ENCODE data around the gene TSHZ1.

Gene TSHZ1

DNA sequence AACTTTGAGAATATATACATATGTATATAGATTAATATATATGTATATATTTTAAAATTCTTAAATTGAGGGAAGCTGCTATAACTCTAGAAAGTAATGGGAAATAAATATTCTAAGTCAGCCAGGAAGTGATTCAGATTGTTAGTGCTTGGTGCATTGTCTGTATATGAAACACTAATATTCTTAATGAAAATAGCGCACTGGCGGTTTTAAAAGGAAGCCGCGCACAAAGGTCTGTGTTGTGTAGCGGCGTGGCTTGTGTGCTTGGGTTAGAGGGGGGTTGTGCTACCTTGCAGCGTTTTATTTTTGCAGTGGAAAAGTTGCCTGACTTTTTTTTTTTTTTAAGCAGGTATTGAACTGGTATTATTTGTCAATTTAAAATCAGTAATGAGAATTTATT lies 11.3 kb downstream of the TSHZ1 start:
- no peak for DNase-seq

DNA sequence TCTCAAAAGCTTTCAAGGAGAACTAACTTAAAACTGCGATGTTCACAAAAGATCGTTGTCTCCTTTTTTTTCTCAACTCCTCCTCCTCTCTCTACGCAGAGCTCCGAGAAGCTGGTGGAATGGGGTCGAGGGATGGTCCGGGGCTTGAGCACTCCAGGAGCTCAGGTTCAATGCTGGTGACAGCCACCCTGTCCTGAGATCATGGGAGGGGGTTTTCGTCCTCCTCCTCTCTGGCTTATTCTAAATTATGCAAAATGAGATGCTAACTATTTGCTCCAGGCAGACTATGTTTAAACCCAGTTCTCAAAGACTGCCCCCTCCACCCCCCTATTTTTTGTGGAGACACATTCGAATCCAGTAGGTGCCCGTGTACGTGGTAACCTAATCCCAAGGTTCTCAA lies 11.8 kb downstream of the TSHZ1 start:
- DNase-seq: no peak

DNA sequence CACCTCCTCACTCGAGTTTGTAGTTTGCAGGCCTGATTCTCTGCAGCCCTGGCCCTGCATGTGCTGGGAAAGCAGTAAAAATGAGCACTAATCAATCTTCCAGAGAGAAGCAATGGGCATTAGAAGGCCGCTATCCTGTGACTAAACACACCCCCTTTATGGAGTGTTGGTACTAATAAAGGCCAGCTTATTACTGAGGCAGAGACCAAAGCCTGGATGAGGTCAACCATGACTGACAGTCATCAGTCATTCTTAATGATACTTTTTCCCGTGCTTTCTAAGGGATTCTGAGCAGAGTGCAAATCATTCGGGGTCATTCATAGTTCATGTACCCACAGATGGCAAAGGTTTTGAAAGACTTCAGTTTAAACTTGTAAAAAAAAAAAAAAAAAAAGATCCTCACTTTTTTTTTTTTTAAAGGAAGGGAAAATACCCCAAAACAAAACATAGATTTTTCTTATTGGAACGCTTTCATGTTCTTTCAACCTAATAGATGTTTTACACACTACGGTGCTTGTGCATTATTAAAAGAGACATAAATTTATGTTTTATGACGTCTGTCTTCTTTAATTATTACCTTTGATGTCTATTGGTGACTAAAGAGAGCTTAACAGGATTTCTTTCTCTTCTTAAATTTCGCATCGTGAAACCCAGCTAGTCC lies 13.2 kb downstream of the TSHZ1 start:
- no peak for DNase-seq

DNA sequence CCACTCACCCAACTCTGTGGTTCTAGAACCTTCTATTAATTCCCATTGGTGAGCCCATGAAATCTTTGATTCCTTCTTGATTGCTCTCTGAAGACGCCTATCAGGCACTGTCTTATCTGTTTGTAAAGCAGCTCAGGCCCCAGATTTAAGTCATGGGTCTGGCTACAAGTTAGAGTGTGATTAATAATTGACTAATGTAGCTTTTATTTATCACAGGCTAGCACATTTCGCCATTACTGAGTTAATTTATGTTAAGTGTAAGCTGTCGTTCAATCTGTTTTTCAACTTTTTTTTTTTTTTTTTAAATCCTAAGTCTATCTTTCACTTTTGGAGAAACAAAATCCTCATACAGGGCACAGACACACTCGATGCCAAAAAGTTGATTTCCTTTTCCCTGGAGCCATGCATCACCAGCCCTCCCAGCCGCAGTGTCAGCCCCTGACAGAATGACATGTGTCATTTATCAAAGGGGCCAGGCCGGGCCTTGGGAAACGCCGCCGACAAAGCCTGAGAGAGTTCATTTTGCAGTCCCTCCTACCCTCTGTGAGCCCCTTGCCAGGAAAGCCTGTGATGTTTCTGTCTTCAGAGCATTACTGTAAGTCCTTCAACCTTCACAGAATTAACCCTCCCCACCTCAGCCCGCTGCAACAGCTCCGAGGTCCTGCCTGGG lies 15.8 kb downstream of the TSHZ1 start:
- DNase-seq: peak; percentile 20

DNA sequence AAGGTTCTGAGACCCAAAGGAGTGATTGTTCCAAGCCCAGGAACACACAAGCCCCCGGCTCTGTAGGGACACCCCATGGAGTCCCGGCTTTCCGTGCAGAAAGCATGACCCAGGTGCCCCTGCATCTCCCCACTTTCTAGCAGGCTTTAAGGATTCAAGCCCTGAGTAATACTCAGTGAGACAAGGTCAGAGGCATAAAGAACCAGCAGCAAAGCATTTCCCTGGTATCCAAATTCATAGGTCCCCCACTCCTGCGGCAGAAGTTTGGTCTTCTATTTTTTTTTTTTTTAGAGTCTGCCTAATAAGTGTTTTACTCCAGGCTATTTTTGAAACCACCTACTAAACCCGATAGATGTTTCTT lies 16.3 kb downstream of the TSHZ1 start:
- no peak for DNase-seq

DNA sequence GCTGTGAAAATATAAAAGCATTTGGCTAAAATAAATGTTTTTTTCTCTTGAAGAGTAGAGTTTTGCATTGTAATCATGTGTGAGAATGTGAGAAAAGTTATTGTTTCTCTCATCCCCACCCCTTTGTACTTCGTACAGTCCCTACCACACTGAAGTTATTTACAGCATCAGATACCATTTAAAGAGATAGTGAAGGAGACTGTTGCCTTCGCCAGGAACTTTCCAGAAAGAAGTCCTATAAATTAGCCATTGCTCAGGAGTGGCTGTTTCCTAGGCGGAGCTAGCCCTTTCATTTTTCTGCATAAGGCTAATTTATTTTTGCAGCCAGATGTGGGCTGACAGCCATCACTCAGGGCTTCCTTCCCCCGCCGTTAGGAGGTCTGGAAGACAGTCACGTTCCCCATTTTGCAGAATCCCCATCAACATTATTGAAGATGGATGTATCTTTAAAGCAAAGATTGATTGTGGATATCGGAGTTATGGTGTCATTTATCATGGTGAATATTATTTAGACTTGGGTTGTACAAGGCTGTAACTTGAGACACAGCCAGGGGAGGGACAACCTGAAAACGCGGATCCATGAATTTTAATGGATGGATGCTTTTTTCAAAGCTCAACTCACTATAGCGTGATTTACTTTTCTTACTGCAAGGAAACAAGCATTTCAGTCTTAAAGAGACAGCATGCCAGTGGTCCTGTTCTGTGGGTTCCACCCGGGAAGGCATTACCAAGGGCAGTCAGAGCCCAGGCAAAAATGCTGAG lies 17.1 kb downstream of the TSHZ1 start:
- DNase-seq: no peak

DNA sequence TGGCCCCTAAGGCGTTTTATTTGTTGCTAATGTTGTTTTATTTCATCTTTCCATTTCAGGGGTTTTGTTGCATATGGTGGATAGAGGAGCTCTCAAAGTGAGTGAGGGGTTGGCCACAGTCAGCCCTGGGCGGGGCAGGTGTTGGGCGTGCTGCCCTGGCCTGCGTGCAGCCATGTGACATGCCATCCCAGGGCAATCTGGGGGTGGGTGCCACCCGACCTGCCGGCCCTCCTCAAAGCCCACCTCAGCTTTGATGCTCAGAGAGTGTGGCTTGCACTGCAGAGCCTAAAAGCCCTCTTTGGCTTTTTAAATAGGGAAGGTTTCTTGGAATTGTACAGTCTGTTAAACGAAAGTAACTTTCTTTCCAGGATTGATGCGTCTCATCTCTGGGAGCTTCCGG lies 18.4 kb downstream of the TSHZ1 start:
- no peak for DNase-seq

DNA sequence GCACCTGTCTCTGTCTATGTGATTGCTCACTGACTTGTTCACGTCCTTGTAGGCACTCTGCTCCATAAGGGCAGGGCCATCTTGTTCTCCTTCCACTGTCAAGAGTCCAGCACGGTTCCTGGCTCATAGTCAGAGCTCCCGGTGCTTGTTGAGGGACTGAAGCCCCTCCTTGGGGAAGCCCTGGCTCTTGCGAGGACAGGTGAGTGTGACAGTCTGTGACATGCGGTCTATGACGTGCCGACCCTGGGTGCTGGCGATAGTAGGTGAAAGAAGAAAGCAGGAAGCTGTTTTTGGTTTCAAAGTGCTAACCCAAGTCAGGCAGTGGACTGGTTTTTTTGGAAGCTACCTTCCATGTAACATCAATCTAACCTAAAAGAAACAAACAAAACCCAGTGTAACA lies 18.8 kb downstream of the TSHZ1 start:
- DNase-seq: no peak

DNA sequence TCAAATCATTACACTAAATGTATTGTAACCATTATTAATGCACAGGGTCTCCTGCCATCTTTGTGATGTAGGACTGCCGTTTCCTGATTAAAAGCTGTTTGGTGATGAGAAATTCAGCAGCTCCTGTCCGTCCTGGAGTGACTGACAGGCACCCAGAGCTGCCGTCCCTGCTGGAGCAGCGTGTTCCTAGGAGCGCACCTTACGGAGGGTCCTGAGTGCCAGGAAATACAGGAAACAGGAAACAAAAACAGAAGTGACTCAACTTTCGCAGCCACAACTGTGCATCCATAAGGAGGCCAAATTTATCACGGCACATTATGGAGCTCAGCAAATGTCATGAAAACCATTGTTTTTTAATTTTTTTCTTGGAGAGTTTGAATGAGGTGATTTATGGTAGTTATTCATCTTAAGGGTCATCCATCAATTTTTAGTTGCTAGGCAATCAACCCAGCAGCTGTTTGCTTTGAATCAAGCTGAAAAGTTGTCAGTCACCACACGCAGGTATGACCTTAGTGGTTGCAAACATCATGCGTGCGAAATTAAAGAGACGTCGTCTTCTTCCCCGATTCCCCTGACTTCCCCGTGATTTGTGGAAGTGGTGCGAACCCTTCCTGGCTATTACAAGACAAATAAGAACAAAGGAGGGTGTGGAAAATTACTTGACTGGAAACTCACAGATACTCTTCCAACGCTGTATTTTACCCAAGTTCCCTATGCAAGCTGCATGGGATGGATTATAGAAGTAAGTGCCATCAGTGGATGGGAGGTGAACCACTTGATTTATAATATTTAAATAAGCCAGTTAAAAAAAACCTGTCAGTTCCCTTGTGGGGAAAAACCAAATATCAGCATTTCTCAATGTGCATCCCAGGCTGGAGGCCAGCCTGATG lies 19.8 kb downstream of the TSHZ1 start:
- DNase-seq: no peak

DNA sequence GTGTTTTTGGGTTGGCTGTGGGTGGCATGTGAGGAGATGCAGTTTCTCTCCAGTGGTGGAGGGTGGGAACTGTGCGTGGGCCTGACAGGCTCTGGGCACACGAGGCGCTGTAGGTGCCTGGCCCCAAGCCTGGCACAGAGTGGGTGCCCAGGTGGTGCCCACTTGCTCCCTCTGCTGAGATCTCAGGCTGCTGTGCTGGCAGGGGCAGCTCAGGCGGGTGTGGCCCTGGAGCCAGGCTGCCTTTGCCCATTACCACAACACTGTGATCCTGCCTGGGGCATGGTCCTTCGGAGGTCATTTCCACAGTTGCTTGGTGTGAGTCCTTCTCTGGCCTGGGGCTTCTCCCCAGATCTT lies 20.4 kb downstream of the TSHZ1 start:
- no peak for DNase-seq

DNA sequence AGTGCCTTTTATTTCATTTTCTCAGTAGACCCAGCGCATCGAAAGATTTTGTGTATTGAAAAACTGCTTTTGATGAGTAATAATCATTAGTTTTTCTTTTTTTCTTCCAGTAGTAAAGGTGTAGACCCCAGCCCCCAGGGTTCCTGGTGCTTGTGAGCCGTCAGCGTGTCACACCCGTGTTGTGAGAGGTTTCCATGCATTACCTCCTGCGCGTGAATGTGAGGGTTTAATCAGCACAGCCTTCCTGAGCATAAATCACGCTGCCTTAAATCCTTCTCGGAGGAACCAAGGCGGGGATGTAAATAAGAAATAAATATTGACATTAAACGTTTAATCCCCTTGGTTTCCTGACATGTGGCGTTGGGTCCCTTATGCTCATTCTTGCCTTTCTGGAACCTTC lies 24.3 kb downstream of the TSHZ1 start:
- DNase-seq: no peak

DNA sequence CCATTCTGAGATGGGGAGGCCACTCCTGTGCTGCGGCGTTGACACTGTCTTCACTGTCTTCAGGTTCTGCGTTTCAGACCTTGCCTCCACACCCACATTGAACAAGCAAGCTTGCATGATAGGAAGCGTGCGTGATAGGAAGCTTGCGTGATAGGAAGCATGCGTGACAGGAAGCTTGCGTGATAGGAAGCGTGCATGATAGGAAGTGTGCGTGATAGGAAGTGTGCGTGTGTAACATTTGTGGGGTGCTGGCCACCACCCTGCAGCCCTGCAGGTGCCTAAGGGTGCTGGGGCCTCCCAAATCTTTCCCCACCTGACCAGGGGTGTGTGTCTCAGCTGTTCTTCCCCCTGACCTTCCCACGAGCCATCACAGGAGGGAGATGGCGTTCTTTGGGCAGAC lies 25.3 kb downstream of the TSHZ1 start:
- DNase-seq: no peak

DNA sequence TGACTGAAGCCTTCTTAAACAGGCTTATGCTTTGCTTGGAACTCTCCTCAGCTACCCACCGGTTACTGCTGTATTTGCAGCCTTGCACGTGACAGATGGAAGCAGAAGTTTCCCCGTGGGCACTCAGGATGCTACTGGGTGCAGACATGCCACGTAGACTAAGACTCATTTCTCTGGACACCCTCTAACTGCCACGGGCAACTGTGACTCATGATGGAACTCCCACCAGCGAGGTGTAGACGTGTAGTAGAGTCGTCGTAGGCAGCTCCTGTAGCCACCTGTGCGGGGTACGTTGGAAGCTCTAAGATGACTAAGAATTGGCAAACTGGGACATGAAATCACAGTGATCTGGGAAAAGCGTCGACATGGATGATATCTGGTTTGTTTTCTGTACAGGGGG lies 27.5 kb downstream of the TSHZ1 start:
- no peak for DNase-seq

DNA sequence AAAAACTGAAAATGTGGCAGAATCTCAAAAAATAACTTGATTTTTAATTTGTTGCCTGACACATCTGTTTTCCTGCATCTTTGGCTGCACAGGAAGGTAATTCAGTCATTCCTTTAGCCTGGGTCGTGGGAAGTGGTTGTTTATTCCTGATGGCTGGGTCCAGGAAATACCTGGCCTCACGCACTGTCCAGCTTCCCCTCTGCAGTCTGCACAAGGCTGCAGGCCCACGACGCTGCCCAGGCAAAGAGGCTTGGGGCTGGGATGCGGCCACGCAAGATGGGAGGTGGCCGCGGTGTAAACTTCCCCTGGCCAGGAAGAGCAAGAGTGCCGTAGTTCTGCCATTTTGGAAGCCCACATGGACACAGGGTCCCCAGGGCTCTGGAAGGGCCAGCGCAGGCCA lies 28.2 kb downstream of the TSHZ1 start:
- DNase-seq: no peak

DNA sequence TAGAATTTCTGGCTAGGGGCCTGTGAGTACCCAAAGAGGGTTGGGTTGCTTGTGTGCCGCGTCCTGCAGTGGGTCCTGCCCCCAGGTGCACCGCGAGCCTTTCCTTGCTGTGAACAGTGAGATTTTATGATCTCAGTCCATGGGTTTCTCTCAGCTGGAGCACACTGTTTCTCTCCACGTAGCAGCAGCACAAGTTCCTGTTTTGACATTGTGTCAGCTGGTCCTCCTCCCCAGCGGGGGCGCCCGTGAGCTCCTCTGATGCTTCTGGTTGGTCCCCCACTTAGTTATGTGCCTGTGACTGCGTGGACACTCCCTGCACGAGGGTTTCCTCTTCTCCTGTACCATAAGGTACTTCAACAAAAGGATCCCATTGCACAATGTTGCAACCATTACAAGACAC lies 29.8 kb downstream of the TSHZ1 start:
- DNase-seq: no peak

DNA sequence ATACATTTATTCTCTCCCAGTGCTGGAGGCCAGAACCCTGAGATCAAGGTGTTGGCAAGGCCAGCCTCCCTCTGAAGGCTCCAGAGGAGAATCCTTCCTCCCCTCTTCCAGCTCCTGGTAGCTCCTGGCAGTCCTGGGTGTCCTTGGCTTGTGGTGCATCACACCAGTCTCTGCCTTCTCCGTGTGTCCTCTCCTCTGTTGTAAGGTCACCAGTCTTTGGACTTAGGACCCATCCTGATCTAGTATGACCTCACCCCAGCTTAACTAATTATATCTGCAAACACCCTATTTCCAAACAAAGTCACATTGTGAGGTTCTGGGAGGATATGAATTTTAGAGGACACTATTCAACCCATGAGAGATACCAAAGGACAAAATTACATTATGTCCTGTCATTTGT lies 31.1 kb downstream of the TSHZ1 start:
- DNase-seq: no peak

DNA sequence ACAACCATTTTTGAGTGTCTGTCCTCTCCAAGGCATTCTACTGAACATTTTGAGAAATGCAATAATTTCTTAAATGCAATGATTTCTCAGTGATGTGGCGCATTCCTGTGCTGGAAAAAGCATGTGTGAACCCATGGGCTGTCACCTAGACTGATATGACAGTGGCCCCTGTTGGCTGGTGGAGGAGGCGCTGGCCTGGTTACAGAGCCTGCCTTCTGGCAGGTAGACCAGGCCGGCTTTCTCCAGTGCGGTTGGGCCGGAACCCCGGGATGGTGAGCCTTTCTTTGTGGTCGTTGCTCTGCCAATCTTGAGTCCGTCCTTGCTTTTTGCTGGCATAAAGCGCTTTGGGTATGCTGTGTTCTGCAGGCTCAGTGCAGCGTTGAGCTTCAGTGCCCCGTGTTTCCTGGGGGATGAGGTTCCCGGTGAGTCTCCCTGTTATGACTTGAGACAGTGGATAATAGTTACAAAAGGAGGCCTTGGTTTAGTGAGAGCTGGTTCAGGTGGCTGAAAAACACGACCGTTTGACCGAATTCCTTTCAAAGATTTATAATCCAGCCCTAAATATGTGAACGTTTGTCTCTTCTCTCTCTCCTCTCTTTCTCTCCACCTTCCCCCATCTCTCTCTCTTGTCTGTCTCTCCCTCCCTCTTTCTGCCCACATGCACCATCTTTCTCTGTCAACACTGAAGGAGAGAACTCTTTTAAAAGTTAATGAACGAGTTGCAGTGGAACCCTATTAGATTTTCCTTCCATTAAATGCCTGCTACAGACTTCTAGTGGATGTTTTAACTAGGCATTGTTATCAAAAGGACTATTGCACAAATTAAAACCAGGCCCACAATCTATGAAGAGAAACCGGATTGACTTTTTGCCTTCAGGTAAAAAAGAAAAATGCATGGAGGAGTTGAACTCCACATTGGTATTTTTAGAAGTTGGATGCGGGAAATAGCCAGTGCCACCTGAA lies 34.0 kb downstream of the TSHZ1 start:
- DNase-seq: no peak

DNA sequence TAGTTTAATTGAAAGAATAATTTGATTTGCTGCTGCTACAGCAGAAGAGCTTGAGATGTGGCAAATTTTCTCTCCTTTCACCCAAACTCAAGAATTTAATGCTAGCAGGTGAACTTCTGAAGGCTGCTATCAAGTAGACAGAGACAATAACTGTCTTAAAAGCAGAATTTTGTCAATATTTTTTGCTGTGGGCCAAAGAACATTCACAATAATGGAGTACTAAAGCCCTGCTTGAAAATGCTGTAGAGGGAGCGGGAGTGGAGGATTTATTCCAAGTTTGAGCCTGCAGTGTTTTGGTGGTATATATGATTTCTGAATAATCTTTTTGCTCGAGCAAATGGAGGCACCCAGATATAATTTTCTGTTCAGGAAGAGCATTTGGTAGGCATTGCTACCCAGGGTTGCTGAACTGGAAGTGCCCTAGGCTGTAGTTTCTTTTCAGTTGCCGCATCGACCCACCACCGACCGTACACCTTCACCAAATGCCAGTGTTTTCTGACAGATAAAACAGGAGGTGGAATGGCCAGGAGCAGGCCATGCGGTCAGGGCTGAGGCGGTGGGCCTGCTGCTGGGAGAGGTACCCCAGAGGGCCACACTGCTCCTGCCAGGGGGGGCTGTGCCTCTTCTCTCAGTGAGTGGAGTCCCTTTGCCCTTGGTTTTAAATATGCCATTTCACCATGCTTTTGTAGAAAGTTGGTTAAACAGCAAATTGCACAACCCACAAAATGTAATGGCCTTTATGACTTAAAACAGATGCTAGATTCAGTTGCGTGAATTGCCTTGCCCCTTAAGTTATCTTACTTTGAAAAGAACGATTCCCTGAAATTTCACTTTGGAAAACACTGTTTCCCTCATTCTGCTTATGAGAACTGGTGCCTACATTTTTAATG lies 36.4 kb downstream of the TSHZ1 start:
- no peak for DNase-seq

DNA sequence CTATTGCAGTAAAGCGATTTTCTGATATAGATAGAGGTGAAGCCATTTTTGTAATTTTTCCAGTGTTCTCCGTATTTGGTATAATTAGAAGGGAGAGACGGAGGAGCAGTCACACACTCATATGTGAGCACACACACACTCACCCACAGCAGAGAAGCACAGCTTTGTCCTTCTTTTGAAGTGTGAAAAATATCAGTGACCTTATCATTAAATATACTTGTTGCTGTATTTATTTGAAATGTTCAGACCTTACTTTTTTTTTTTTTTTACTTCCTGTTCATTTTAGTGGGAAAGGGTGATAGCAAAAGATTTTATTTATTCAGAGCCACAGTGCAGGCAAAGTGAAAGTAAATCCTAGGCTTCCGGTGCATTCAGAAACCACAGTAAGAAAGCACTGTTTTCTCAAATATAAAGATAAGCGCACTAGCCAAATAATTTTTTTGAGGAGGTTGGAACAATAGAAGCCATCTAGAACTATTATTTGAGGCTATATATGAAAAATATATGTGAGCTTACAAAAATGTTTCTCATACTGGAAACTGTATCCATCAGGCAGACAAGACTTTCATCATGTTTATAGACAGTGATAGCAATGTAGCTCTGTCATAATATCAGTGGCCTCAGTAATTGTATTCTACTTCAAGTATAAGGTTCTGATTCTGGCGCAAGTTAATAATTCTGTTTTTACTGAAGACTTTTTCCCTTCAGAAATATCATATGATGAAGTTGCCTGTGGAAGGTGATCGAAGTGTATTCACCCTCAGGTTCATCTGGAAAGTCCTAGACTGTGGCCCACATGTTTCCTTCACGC lies 37.2 kb downstream of the TSHZ1 start:
- DNase-seq: peak; percentile 52

All from hematopoietic multipotent progenitor cell treated with erythropoietin and hydrocortisone succinate and interleukin-3 and kit ligand, for 8 days (in vitro differentiated cells).